GM13976 (cell line): ENCODE measurements around the gene C1R.
A peak's percentile ranks its signal among the peaks of the same experiment; 100 is the strongest.

Experiments
- DNase-seq: peaks from one replicate; pipeline ENCODE4 v3.0.0; 2012; ENCODE audit warnings: low spot score
- CTCF ChIP-seq: IDR thresholded peaks from 2 replicates; pipeline ENCODE4 v1.5.1; 2012; ENCODE audit warnings: borderline replicate concordance, mild to moderate bottlenecking; ENCODE audit not compliant: insufficient read depth; ENCODE audit errors: extremely low read depth, missing control alignments, control extremely low read depth
- in situ Hi-C: fragments of 300-500 bp; cut with MboI; formaldehyde crosslinking; loops from one replicate; pipeline ENCODE4 v1.12.0; 2022; ENCODE audit warnings: low sequenced_read_pairs, mixed read lengths, inconsistent platforms; ENCODE audit not compliant: unreplicated experiment

The C1R gene

GRCh38 chr12:7114008-7114407 lies 21.8 kb upstream of the C1R start:
- TF ChIP-seq CTCF, result no peak
- DNase-seq, result no peak
- in situ Hi-C loops, result loop anchor here (25.0 kb wide), 1 partner anchor 177 kb away; the partner anchor contains the start of genes ATN1, C12orf57 and RNU7-1

- peak; percentile 83 for TF ChIP-seq CTCF
- in situ Hi-C loops, result loop anchor here (25.0 kb wide), 1 partner anchor 176 kb away; the partner anchor contains the start of genes ATN1, C12orf57 and RNU7-1
- peak; percentile 77 for DNase-seq
Measured at GRCh38 chr12:7113389-7113871, 21.2 kb upstream of the C1R start.

GRCh38 chr12:7112041-7112440 lies 19.8 kb upstream of the C1R start:
- TF ChIP-seq CTCF, result no peak
- DNase-seq, result no peak
- in situ Hi-C loops, result loop anchor here (25.0 kb wide), 1 partner anchor 175 kb away; the partner anchor contains the start of genes ATN1, C12orf57 and RNU7-1

- no peak for TF ChIP-seq CTCF
- no peak for DNase-seq
- in situ Hi-C loops, result loop anchor here (25.0 kb wide), 1 partner anchor 173 kb away; the partner anchor contains the start of genes ATN1, C12orf57 and RNU7-1
Measured at GRCh38 chr12:7110661-7111060, 18.4 kb upstream of the C1R start.

- TF ChIP-seq CTCF, result no peak
- in situ Hi-C loops, result loop anchor here (25.0 kb wide), 1 partner anchor 172 kb away; the partner anchor contains the start of genes ATN1, C12orf57 and RNU7-1
Measured at GRCh38 chr12:7109572-7109920, 17.3 kb upstream of the C1R start.

GRCh38 chr12:7108796-7109571 lies 16.7 kb upstream of the C1R start, which contains the start of gene C1RL:
TSS of gene C1RL (minus strand) at chr12:7109214. CDS start at chr12:7109180, 34 bp downstream.
- peak; percentile 77 for DNase-seq
- peak; percentile 94 for TF ChIP-seq CTCF
- in situ Hi-C loops, result loop anchor here (25.0 kb wide), 1 partner anchor 172 kb away; the partner anchor contains the start of genes ATN1, C12orf57 and RNU7-1

More at GRCh38 chr12:7109572-7109920, 17.3 kb upstream of the C1R start:
- DNase-seq, result no peak
